ENCODE results near the gene HS3ST3A1. TPM values are rescaled to one million over a fixed set of nuclear protein-coding genes. Genes with fewer than 3 reads are reported as not detected.

The HS3ST3A1 gene
- total and polyA plus RNA-seq, 2 of the 4 experiments (the other 2 are of a cell fraction) = 8.8 to 9.0 TPM

GRCh38 chr17:13599168-13599577 is 2.6 kb downstream of the HS3ST3A1 start:
- ChIA-PET POLR2A (ENCODE audit: unreplicated experiment) (interaction anchor here (0.7 kb wide), 1 partner anchor 16 kb away, joined by 7 read pairs; no protein-coding TSS in a partner anchor), CTCF (no interaction called here)
- H3K4me2 ChIP-seq (ENCODE audit: low read depth, low read length) = peak overlapping the region; percentile 97
- H3K23ac ChIP-seq (ENCODE audit: low read depth, low read length) = no peak overlapping the region
- no peak overlapping the region for H4K91ac ChIP-seq (ENCODE audit: insufficient read depth, low read depth, low read length)
- H3K9ac ChIP-seq (ENCODE audit: low read depth, low read length) = peak overlapping the region; percentile 27; the same call in 1 of the 2 replicates
- H2AFZ ChIP-seq (replicated peaks; ENCODE audit: low read length, poor library complexity) = no peak overlapping the region
- DNase-seq = no peak
- peak overlapping the region; percentile 93 for H2BK5ac ChIP-seq (ENCODE audit: low read depth, low read length, poor library complexity, severe bottlenecking)
- H2AK5ac ChIP-seq (ENCODE audit: low read depth, low read length) = no peak overlapping the region
- H4K20me1 ChIP-seq (ENCODE audit: insufficient read depth, low read length) = no peaks in the 10 kb centered on the region
- H3K14ac ChIP-seq (replicated peaks; ENCODE audit: low read depth, low read length) = no peak overlapping the region
- H4K5ac ChIP-seq (ENCODE audit: low read depth, low read length) = no peak overlapping the region
- no peak overlapping the region for H2BK20ac ChIP-seq (ENCODE audit: low read depth, low read length)
- H3K27me3 ChIP-seq (ENCODE audit: control insufficient read depth, insufficient read depth, low read length) = no peaks in the 10 kb centered on the region
- ATAC-seq (ENCODE audit: low read depth) = no peak
- peak overlapping the region; percentile 17; the same call in 1 of the 2 replicates for H2BK120ac ChIP-seq (ENCODE audit: low read depth, low read length)
- H3K79me1 ChIP-seq (ENCODE audit: low read depth in 1 of 2, low read length in 2 of 2) = peaks cover 8 to 38% of the 10 kb centered on the region in 2 experiments
- TF ChIP-seq BHLHE40 (IDR thresholded peaks at IDR 0.05; ENCODE audit: low read depth, low read length) (no peak), NFE2L2 (IDR thresholded peaks at IDR 0.05; ENCODE audit: low read depth, low read length) (no peak), RAD21 (IDR thresholded peaks at IDR 0.05; ENCODE audit: low read length) (no peak), MAFK (IDR thresholded peaks at IDR 0.05; ENCODE audit: low read depth, low read length) (no peak), CHD1 (IDR thresholded peaks at IDR 0.05; ENCODE audit: low read depth, low read length) (no peak), USF2 (IDR thresholded peaks at IDR 0.05; ENCODE audit: low read depth, low read length) (no peak), CEBPB (IDR thresholded peaks at IDR 0.05; ENCODE audit: low read depth, low read length) (no peak), MXI1 (IDR thresholded peaks at IDR 0.05; ENCODE audit: borderline replicate concordance, low read depth, low read length) (no peak), CTCF (conservative IDR thresholded peaks at IDR 0.05; ENCODE audit: low read depth, low read length) (no peak), RFX5 (IDR thresholded peaks at IDR 0.05; ENCODE audit: low read depth, low read length) (no peak), RCOR1 (IDR thresholded peaks at IDR 0.05; ENCODE audit: insufficient replicate concordance, low read length) (no peak), FOS (IDR thresholded peaks at IDR 0.05; ENCODE audit: low read depth, low read length) (no peak), SMC3 (IDR thresholded peaks at IDR 0.05; ENCODE audit: low read depth, low read length) (no peak), MAZ (IDR thresholded peaks at IDR 0.05; ENCODE audit: borderline replicate concordance, low read depth, low read length) (no peak), POLR2A (IDR thresholded peaks at IDR 0.05; ENCODE audit: low read depth, low read length) (no peak)
- TF ChIP-seq, protein P1, sequence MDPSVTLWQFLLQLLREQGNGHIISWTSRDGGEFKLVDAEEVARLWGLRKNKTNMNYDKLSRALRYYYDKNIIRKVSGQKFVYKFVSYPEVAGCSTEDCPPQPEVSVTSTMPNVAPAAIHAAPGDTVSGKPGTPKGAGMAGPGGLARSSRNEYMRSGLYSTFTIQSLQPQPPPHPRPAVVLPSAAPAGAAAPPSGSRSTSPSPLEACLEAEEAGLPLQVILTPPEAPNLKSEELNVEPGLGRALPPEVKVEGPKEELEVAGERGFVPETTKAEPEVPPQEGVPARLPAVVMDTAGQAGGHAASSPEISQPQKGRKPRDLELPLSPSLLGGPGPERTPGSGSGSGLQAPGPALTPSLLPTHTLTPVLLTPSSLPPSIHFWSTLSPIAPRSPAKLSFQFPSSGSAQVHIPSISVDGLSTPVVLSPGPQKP (IDR thresholded peaks at IDR 0.05; ENCODE audit: borderline replicate concordance, low read depth, low read length) = no peak
- dilution Hi-C loops (cut with HindIII; ENCODE audit: low sequenced_read_pairs, unreplicated experiment) = no loop called here
- H2BK15ac ChIP-seq (ENCODE audit: low read depth, low read length) = no peak overlapping the region
- peaks cover 8% of the 10 kb centered on the region; the same call in 1 of the 2 replicates for H3K9me1 ChIP-seq (ENCODE audit: insufficient read depth, low read length)
- H3K18ac ChIP-seq (ENCODE audit: low read depth, low read length) = no peak overlapping the region
- no peaks in the 10 kb centered on the region for H3K9me3 ChIP-seq (ENCODE audit: control insufficient read depth, insufficient read depth, low read length)
- no peak overlapping the region for H3K4ac ChIP-seq (ENCODE audit: low read depth, low read length)
- H3K36me3 ChIP-seq (ENCODE audit: control insufficient read depth, insufficient read depth, low read length) = no peaks in the 10 kb centered on the region
- no CpG with 5 or more reads among the region's 1 CpG for WGBS, 2 experiments (ENCODE audit: extremely low coverage in 2 of 2, insufficient read length in 1 of 2)
- H3K4me1 ChIP-seq (ENCODE audit: control insufficient read depth, insufficient read depth, low read length) = peaks cover 8% of the 10 kb centered on the region
- H3K56ac ChIP-seq (ENCODE audit: extremely low read depth, insufficient read depth, low read length) = no peak overlapping the region
- no peak overlapping the region; the same call in 1 of the 2 replicates for H3K27ac ChIP-seq (ENCODE audit: insufficient read depth, low read length)
- no peak overlapping the region for H4K8ac ChIP-seq (ENCODE audit: low read depth in 2 of 2, low read length in 2 of 2)
- intact Hi-C loops (cut with micrococcal nuclease) = loop anchor here (2.0 to 10.0 kb wide), 5 partner anchors 288 to 1573 kb away; no protein-coding TSS in a partner anchor
- peak overlapping the region; percentile 93 for H3K4me3 ChIP-seq (ENCODE audit: insufficient read depth, low read depth, low read length)
- in situ Hi-C loops (cut with MboI; ENCODE audit: low sequenced_read_pairs) = loop anchor here (10.0 kb wide), 1 partner anchor 1326 kb away; no protein-coding TSS in a partner anchor
- BruUV-seq (replicated peaks) = no TSS peak
- no peak overlapping the region for H2AK9ac ChIP-seq (replicated peaks; ENCODE audit: low read depth, low read length, poor library complexity)
